ENCODE data around the gene ACTR3C.

GRCh38 chr7:150367677-150368095 lies 44.3 kb upstream of the ACTR3C start:
- TF ChIP-seq L3MBTL2 (conservative IDR thresholded peaks at IDR 0.05) = no peak
- TF ChIP-seq FOXA1 (IDR thresholded peaks at IDR 0.05) = no peak
- TF ChIP-seq HDGF (IDR thresholded peaks at IDR 0.05; ENCODE audit: borderline replicate concordance) = no peak
- no peak for TF ChIP-seq FOXK2 (IDR thresholded peaks at IDR 0.05)
- no peak for TF ChIP-seq ZNF384 (IDR thresholded peaks at IDR 0.05)
- TF ChIP-seq FOXM1 (IDR thresholded peaks at IDR 0.05; ENCODE audit: borderline replicate concordance) = no peak
- TF ChIP-seq NFRKB (IDR thresholded peaks at IDR 0.05) = no peak
- TF ChIP-seq, protein P1, sequence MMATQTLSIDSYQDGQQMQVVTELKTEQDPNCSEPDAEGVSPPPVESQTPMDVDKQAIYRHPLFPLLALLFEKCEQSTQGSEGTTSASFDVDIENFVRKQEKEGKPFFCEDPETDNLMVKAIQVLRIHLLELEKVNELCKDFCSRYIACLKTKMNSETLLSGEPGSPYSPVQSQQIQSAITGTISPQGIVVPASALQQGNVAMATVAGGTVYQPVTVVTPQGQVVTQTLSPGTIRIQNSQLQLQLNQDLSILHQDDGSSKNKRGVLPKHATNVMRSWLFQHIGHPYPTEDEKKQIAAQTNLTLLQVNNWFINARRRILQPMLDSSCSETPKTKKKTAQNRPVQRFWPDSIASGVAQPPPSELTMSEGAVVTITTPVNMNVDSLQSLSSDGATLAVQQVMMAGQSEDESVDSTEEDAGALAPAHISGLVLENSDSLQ (IDR thresholded peaks at IDR 0.05) = no peak
- TF ChIP-seq SP1 (IDR thresholded peaks at IDR 0.05) = no peak
